ENCODE results near the gene SCN5A.
A peak's percentile ranks its signal among the peaks of the same experiment; 100 is the strongest.

SCN5A gene

DNA sequence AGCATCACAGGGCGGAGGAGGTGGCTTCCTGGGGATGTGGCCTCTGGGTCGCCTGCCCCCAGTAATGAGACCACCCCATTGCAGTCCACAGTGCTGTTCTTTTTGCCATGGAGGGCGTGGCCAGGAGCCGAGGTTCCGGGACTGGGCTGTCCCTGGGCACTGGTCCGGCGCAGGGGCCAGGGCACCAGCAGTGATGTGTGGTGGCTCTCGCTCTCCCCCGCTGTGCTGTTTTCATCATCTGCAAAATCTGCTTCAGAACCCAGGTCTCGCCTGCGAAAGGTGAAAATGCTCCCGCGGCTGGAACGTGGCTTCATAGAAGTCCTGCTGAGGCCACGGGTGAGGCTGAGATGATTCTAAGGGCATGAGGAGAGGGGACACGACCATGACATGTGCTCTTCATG, 45.8 kb downstream of the SCN5A start:
- no peaks in the 10 kb centered on the region for H3K4me1 Mint-ChIP-seq
- no peak overlapping the region for H3K27ac Mint-ChIP-seq
- no peak overlapping the region for H3K4me3 Mint-ChIP-seq
- no peak for ATAC-seq
- no peaks in the 10 kb centered on the region for H3K9me3 Mint-ChIP-seq
- H3K36me3 Mint-ChIP-seq = no peaks in the 10 kb centered on the region
- no peak for DNase-seq (ENCODE audit: low spot score in 2 of 2)

- no peaks in the 10 kb centered on the region for H3K36me3 Mint-ChIP-seq
- H3K4me1 Mint-ChIP-seq = no peaks in the 10 kb centered on the region
- ATAC-seq (no peak), DNase-seq (ENCODE audit: low spot score in 2 of 2) (no peak)
- no peaks in the 10 kb centered on the region for H3K9me3 Mint-ChIP-seq
- H3K27ac Mint-ChIP-seq = no peak overlapping the region
- H3K4me3 Mint-ChIP-seq = no peak overlapping the region
Observed at GRCh38 chr3:38602576-38603250, 46.8 kb downstream of the SCN5A start.

GRCh38 chr3:38601956-38602550, 47.4 kb downstream of the SCN5A start:
- Mint-ChIP-seq H3K4me3 (no peak overlapping the region), H3K9me3 (no peaks in the 10 kb centered on the region), H3K4me1 (no peaks in the 10 kb centered on the region), H3K27ac (no peak overlapping the region), H3K36me3 (no peaks in the 10 kb centered on the region)
- no peak for ATAC-seq
- no peak for DNase-seq (ENCODE audit: low spot score in 2 of 2)

- no peaks in the 10 kb centered on the region for H3K9me3 Mint-ChIP-seq
- no peak overlapping the region for H3K27ac Mint-ChIP-seq
- H3K4me3 Mint-ChIP-seq = no peak overlapping the region
- H3K4me1 Mint-ChIP-seq = no peaks in the 10 kb centered on the region
- no peak for ATAC-seq
- no peaks in the 10 kb centered on the region for H3K36me3 Mint-ChIP-seq
- DNase-seq (ENCODE audit: low spot score in 2 of 2) = no peak
Observed at GRCh38 chr3:38600551-38600950, 48.9 kb downstream of the SCN5A start.

DNA sequence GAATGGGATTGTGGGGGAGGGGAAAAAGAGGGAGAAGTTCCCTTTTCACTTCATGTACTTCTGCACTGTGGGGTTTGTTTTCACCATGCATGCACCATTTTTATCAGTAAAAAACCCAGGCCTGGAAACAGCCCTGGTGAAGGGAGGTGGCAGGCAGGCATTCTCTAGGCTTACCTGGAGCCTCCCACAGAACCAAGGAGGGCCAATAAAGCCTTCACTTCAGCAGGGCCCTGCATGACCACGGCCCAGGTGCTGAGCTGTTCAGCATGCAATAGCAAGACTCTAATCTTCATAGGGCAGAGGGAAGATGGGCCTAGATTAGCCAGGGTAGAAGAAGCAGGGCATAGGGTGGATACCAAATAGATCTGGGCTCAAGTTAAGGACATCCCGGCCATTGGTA, 49.6 kb downstream of the SCN5A start:
- Mint-ChIP-seq H3K36me3 (no peaks in the 10 kb centered on the region), H3K27ac (no peak overlapping the region), H3K4me1 (no peaks in the 10 kb centered on the region), H3K9me3 (no peaks in the 10 kb centered on the region), H3K4me3 (no peak overlapping the region)
- DNase-seq (ENCODE audit: low spot score in 2 of 2) (no peak), ATAC-seq (no peak)

DNA sequence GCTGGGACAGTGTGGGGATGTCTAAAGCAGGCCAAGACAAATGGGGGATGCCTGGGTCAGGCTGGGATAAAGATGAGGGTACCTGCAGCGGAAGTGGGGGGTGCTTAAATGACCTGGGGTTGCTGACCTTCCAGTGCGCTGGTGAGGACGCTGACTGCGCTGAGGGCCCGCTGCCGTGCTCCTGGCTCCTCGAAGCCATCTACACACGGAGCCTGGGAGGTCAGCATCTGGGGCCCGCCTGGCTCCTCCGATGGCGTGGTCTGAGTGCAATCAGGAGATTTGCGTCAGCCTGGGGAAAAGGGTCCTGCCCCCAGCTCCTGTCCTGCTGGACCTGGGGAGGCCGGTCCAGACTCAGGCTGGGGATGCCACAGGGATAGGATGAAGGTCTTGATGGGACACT, 50.7 kb downstream of the SCN5A start:
- H3K27ac Mint-ChIP-seq = no peak overlapping the region

DNA sequence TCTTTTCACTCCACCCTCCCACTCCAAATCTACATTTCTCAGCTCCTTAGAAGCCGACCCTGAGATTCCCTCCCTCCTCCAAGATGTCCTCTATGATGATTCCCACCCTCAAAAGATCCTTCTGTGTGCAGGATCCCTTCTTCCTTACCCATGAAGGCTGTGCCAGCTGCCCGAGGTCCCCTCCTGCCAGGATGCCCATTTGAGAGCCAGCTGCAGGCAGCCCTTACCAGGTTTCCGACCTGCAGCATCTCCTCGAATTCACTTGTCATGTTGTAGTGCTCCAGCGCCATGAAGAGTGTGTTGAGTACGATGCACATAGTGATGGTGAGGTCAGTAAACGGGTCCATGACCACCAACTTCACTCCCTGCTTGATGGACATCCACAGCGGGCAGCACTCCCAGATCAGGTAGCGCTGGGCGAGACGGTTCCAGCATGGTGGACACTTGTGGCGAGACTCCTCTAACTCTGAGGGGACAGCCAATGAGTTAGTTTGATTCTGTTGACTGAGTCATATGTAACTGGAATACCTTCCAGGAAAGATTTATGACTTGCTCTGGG, 51.9 kb downstream of the SCN5A start:
- no peaks in the 10 kb centered on the region for H3K4me1 Mint-ChIP-seq
- no peak for DNase-seq (ENCODE audit: low spot score in 2 of 2)
- ATAC-seq = no peak
- no peak overlapping the region for H3K4me3 Mint-ChIP-seq
- H3K9me3 Mint-ChIP-seq = no peaks in the 10 kb centered on the region
- H3K27ac Mint-ChIP-seq = no peak overlapping the region
- H3K36me3 Mint-ChIP-seq = no peaks in the 10 kb centered on the region

More for the DNA sequence above, 50.7 kb downstream of the SCN5A start:
- Mint-ChIP-seq H3K9me3 (no peaks in the 10 kb centered on the region), H3K36me3 (no peaks in the 10 kb centered on the region), H3K4me3 (no peak overlapping the region), H3K4me1 (no peaks in the 10 kb centered on the region)
- DNase-seq (ENCODE audit: low spot score in 2 of 2) = no peak
- ATAC-seq = peak; percentile 9

- ATAC-seq = no peak
- H3K9me3 Mint-ChIP-seq = no peaks in the 10 kb centered on the region
- H3K27ac Mint-ChIP-seq = no peak overlapping the region
- no peak overlapping the region for H3K4me3 Mint-ChIP-seq
- H3K36me3 Mint-ChIP-seq = no peaks in the 10 kb centered on the region
- DNase-seq (ENCODE audit: low spot score in 2 of 2) = no peak
- no peaks in the 10 kb centered on the region for H3K4me1 Mint-ChIP-seq
Observed at GRCh38 chr3:38595393-38595792, 54.1 kb downstream of the SCN5A start.

GRCh38 chr3:38590521-38590920, 59.0 kb downstream of the SCN5A start:
- Mint-ChIP-seq H3K4me1 (no peaks in the 10 kb centered on the region), H3K4me3 (no peak overlapping the region), H3K36me3 (no peaks in the 10 kb centered on the region), H3K9me3 (no peaks in the 10 kb centered on the region), H3K27ac (no peak overlapping the region)
- no peak for DNase-seq (ENCODE audit: low spot score in 2 of 2)
- no peak for ATAC-seq

GRCh38 chr3:38588995-38589937, 60.2 kb downstream of the SCN5A start:
- DNase-seq (ENCODE audit: low spot score in 2 of 2) = no peak
- H3K36me3 Mint-ChIP-seq = no peaks in the 10 kb centered on the region
- no peak overlapping the region for H3K27ac Mint-ChIP-seq
- no peaks in the 10 kb centered on the region for H3K9me3 Mint-ChIP-seq
- no peaks in the 10 kb centered on the region for H3K4me1 Mint-ChIP-seq
- ATAC-seq = peak; percentile 20
- no peak overlapping the region for H3K4me3 Mint-ChIP-seq

DNA sequence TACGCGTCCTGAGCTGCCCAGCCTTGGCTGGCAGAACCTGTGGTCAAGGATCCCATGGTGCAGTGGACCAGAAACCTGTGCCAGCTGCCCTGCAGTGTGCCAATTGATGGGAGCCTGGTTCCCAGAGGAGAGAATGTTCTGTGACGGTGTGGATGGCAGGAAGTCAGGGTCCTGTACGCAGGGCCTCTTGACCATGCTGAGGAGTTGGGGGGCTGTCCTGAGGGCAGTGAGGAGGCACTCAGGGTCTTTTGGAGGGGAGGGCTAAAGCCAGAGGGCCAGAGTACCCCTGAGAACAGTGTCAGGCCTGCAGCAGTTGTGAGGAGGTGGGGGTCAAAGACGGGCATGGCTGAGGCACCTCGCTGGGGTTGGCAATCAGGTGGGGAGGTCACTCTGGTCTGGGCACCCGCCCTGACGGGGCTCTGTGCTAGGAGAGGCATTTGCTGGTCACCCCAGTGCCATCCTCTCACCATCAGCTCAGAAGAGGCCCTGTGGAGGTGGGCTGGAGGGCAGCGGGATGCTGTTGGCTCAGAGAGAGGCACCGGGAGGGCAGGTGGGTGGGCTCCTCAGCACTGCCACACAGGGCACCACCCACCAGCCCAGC, 61.0 kb downstream of the SCN5A start:
- DNase-seq (ENCODE audit: low spot score in 2 of 2) (no peak), ATAC-seq (no peak)
- H3K36me3 Mint-ChIP-seq = no peaks in the 10 kb centered on the region
- H3K27ac Mint-ChIP-seq = no peak overlapping the region
- H3K9me3 Mint-ChIP-seq = no peaks in the 10 kb centered on the region
- no peaks in the 10 kb centered on the region for H3K4me1 Mint-ChIP-seq
- H3K4me3 Mint-ChIP-seq = no peak overlapping the region

DNA sequence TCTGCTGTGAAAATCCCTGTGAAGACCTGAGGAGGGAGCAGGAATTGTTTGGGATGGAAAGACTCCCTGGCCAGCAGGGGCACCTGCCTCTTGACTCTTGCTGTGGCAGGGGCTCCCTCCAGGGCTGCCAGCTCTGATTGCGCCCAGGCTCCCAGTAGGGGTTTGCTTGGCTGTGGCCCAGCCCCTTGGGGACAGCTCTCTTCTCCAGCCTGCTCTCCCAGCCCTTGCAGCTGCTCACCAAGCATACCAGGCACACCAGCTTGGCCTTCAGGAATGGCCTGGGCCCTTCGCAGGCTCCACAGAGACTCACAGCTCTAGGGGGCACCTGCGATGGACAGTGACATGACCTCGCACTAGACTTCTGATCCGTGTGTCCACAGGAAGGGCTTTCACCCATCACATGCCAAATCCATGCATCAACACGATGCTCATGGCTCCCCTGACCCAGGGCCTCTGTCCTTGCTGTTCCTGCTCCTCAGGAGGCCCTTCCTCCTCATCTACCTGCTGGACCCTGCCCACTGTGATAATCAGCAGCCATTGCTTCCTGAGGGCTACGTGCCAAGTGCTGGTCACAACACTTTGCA, 61.8 kb downstream of the SCN5A start:
- Mint-ChIP-seq H3K27ac (no peak overlapping the region), H3K36me3 (no peaks in the 10 kb centered on the region), H3K4me1 (no peaks in the 10 kb centered on the region), H3K9me3 (no peaks in the 10 kb centered on the region), H3K4me3 (no peak overlapping the region)
- ATAC-seq (peak; percentile 3), DNase-seq (ENCODE audit: low spot score in 2 of 2) (no peak)

DNA sequence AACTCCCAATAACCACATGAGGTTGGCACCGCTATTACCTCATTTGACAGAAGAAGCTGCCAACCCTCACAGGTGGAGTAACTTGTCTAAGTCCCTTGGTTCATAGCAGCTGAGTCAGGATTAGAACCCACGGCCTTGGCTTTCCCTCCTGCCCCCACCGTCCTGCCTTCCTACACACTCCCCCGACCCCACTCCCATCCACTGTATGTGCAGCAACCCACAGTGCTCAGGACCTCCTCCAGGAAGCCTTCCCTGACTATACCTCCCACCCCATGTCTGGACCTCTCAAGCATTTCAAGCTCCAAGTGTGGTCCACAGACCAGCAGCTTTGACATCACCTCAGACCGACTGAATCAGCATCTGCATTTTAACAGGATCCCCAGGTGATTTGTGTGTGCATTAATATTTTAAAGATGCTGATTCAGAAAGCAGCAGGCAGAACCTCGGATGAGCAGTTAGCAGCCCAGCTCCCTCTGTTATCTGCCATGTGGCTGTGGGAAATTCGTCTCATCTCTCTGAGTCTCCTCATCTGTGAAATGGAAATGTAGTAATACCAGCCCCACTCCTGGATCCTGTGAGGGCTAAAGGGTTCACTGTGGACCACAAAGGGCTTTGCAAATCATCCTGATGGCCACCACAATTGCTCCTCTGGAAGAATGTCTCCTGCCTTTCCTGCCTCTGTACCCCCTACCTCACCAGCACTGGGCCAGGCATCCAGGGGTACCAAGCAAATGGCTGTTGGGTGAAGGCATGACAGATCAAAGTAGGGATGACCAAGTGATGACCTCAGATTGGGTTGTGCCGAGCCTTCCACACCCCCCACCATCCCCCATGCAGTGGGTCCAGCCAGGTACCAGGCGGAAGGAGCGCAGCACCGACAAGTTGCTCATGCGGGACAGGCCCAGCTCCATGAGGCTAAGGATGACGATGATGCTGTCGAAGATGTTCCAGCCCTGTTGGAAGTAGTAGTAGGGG, 62.7 kb downstream of the SCN5A start:
- Mint-ChIP-seq H3K27ac (no peak overlapping the region), H3K36me3 (no peaks in the 10 kb centered on the region), H3K4me3 (no peak overlapping the region), H3K9me3 (no peaks in the 10 kb centered on the region), H3K4me1 (no peaks in the 10 kb centered on the region)
- ATAC-seq = no peak
- DNase-seq (ENCODE audit: low spot score in 2 of 2) = no peak

GRCh38 chr3:38585791-38586420, 63.6 kb downstream of the SCN5A start:
- H3K36me3 Mint-ChIP-seq = no peaks in the 10 kb centered on the region
- no peak overlapping the region for H3K27ac Mint-ChIP-seq
- H3K4me3 Mint-ChIP-seq = no peak overlapping the region
- DNase-seq (ENCODE audit: low spot score in 2 of 2) (no peak), ATAC-seq (no peak)
- H3K4me1 Mint-ChIP-seq = no peaks in the 10 kb centered on the region
- H3K9me3 Mint-ChIP-seq = no peaks in the 10 kb centered on the region

All from stimulated activated effector memory CD8-positive, alpha-beta T cell treated with anti-CD3 and anti-CD28 coated beads, Interleukin-12 subunit alpha, Interleukin-12 subunit beta, amount 100 ng/mL, for 72 hours (primary cell).